Neural crest cell (in vitro differentiated cells): Measurements from ENCODE around the gene KIAA1614. TPM values are rescaled to one million over a fixed set of nuclear protein-coding genes. Genes with fewer than 3 reads are reported as not detected.

ENCODE experiments used
- DNase-seq: peaks from one replicate; pipeline ENCODE4 v3.0.0; 2021; ENCODE audit warnings: low read depth, mixed read lengths, low spot score
- H3K27ac Mint-ChIP-seq: one replicate; pipeline ENCODE4 v1.8.0; 2021; ENCODE audit warnings: mild to moderate bottlenecking, mixed read lengths; ENCODE audit not compliant: unreplicated experiment
- H3K27me3 Mint-ChIP-seq: 2 replicates; pipeline ENCODE4 v1.8.0; 2021; ENCODE audit warnings: low read depth, mild to moderate bottlenecking, mixed read lengths
- H3K36me3 Mint-ChIP-seq: 2 replicates; pipeline ENCODE4 v1.8.0; 2021; ENCODE audit warnings: low read depth, mild to moderate bottlenecking, mixed read lengths
- H3K4me1 Mint-ChIP-seq: 2 replicates; pipeline ENCODE4 v1.8.0; 2021; ENCODE audit warnings: mixed read lengths
- H3K4me3 Mint-ChIP-seq: one replicate; pipeline ENCODE4 v1.8.0; 2021; ENCODE audit warnings: mild to moderate bottlenecking, mixed read lengths
- H3K9me3 Mint-ChIP-seq: 2 replicates; pipeline ENCODE4 v1.8.0; 2021; ENCODE audit warnings: mixed read lengths
- CTCF ChIP-seq: fragments of 200-600 bp; sonication (generic); conservative IDR thresholded peaks from 2 replicates; pipeline ENCODE4 v1.5.0; 2021; ENCODE audit warnings: antibody characterized with exemption, mild to moderate bottlenecking
- total RNA-seq: library from RNA; stranded (reverse); gene quantifications from 2 replicates; pipeline ENCODE4 v1.2.1, GENCODE V29; 2021

Gene KIAA1614
- total RNA-seq, 1 donor from 2014 or later: 2.1 TPM

DNA sequence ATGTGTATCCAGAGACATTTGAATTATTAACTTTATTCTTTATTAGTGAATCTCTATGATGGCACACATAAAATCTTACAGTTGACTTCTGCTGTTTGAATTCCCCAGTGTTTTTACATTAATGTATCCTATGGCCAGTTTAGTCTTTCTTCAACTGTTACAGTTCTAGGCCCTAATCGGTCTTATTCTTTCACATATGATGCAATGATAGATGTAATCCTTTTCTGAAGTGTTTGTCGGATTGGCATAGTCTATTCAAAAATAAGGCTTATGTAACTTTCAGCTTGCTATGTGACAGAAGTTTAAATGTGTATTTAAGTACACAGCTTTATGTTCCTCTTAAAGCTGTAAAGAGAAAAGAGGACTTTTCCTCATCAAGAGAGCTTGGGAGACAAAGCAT is 26.4 kb upstream of the KIAA1614 start:
- no peak for TF ChIP-seq CTCF
- Mint-ChIP-seq H3K36me3 (peaks cover 3% of the 10 kb centered on the region), H3K4me1 (peaks cover 5% of the 10 kb centered on the region), H3K27me3 (no peaks in the 10 kb centered on the region), H3K27ac (no peak overlapping the region), H3K9me3 (no peaks in the 10 kb centered on the region), H3K4me3 (no peak overlapping the region)
- DNase-seq: no peak

- Mint-ChIP-seq H3K27ac (no peak overlapping the region), H3K36me3 (peaks cover 3% of the 10 kb centered on the region), H3K27me3 (no peaks in the 10 kb centered on the region), H3K4me3 (no peak overlapping the region), H3K9me3 (no peaks in the 10 kb centered on the region), H3K4me1 (no peaks in the 10 kb centered on the region)
- no peak for TF ChIP-seq CTCF
- DNase-seq: no peak
These were observed 24.9 kb upstream of the KIAA1614 start for GRCh38 chr1:180887841-180888240.

DNA sequence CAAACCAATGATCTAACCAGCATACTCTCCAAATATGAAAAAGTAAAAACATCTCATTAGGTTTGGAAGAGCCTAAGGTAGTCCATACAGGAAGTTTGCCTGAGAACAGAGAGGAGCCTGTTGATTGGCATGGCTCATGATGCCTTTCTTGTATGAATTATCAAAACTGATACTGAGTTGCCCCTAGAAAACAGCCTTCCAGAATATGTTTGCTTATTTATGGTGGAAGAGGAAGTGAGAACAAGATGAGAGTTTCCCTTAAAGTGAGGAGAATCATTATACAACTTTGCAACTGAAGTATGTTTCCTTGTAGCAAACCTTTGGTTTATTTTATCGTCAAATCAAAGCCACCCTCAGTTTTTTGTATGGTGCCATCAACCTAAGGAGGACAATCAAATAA is 23.8 kb upstream of the KIAA1614 start:
- H3K9me3 Mint-ChIP-seq: no peaks in the 10 kb centered on the region
- DNase-seq: no peak
- H3K4me3 Mint-ChIP-seq: no peak overlapping the region
- H3K4me1 Mint-ChIP-seq: no peaks in the 10 kb centered on the region
- H3K27ac Mint-ChIP-seq: no peak overlapping the region
- no peak for TF ChIP-seq CTCF
- H3K27me3 Mint-ChIP-seq: no peaks in the 10 kb centered on the region
- H3K36me3 Mint-ChIP-seq: peaks cover under 1% of the 10 kb centered on the region

- no peak overlapping the region for H3K27ac Mint-ChIP-seq
- TF ChIP-seq CTCF: no peak
- no peaks in the 10 kb centered on the region for H3K27me3 Mint-ChIP-seq
- no peaks in the 10 kb centered on the region for H3K36me3 Mint-ChIP-seq
- no peaks in the 10 kb centered on the region for H3K9me3 Mint-ChIP-seq
- no peaks in the 10 kb centered on the region for H3K4me1 Mint-ChIP-seq
- no peak overlapping the region for H3K4me3 Mint-ChIP-seq
- no peak for DNase-seq
These were observed 23.4 kb upstream of the KIAA1614 start for GRCh38 chr1:180889325-180889724.

GRCh38 chr1:180892272-180892671 is 20.4 kb upstream of the KIAA1614 start:
- Mint-ChIP-seq H3K27ac (no peak overlapping the region), H3K27me3 (no peaks in the 10 kb centered on the region), H3K9me3 (no peaks in the 10 kb centered on the region), H3K4me1 (no peaks in the 10 kb centered on the region), H3K36me3 (no peaks in the 10 kb centered on the region), H3K4me3 (no peak overlapping the region)
- no peak for DNase-seq
- no peak for TF ChIP-seq CTCF

DNA sequence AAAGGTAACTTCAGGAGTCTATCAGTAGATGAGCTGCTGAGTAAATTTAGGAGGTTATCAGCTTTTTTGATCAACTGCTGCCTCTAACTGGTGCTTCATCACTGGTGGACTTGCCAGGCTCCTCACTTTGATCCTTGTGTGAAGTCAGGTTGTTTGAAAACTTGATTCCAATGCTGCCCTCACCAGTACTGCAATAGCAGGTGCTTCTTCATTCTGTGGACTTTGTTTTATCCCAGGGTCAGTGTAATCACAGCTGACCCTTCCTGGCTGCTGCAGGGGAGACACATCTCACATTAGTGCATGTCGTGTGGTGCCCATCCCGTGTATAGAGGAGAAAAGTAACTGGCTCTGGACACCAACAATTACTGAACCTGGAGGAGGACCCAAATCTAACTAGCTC is 20.0 kb upstream of the KIAA1614 start:
- no peak for DNase-seq
- Mint-ChIP-seq H3K36me3 (no peaks in the 10 kb centered on the region), H3K4me1 (no peaks in the 10 kb centered on the region), H3K27ac (peak overlapping the region; percentile 59), H3K27me3 (no peaks in the 10 kb centered on the region), H3K4me3 (no peak overlapping the region), H3K9me3 (no peaks in the 10 kb centered on the region)
- no peak for TF ChIP-seq CTCF
